ENCODE results near the gene C20orf204.

C20orf204 gene

DNA sequence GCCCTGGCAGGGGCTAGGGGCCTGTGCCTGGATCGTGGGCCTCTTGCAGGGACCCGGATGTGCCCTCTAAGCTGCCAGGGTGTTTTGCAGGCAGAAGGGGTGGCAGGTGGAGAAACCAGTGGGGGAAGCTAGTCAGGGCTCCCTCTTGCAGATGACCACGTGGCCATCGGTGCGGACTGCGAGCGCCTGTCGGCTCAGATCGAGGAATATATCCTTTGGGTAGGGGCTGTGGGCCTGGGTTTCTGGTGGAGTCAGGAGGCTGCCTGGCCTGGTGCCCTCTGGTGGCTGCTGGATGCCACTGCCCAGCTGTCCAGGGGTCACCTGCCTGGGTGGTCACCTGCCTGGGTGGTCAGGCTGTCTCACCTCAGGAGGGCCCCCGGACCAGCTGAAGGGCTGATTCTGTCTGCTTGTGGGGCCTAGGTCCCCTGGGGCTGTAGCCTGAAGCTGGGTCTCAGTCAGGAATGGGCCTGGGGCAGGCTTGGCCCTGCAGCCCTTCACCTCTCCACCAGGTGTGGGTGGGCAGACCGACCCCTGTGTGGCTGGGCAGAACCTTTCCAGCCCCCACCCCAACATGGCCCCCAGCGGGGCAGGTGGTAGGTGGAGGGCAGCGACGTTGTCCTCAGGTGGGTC lies 33.7 kb downstream of the C20orf204 start:
- peak; percentile 28 for DNase-seq (ENCODE audit: low read depth)
- no peak overlapping the region for H3K4me3 ChIP-seq (replicated peaks; ENCODE audit: low read depth, low read length)
- TF ChIP-seq, protein P1, sequence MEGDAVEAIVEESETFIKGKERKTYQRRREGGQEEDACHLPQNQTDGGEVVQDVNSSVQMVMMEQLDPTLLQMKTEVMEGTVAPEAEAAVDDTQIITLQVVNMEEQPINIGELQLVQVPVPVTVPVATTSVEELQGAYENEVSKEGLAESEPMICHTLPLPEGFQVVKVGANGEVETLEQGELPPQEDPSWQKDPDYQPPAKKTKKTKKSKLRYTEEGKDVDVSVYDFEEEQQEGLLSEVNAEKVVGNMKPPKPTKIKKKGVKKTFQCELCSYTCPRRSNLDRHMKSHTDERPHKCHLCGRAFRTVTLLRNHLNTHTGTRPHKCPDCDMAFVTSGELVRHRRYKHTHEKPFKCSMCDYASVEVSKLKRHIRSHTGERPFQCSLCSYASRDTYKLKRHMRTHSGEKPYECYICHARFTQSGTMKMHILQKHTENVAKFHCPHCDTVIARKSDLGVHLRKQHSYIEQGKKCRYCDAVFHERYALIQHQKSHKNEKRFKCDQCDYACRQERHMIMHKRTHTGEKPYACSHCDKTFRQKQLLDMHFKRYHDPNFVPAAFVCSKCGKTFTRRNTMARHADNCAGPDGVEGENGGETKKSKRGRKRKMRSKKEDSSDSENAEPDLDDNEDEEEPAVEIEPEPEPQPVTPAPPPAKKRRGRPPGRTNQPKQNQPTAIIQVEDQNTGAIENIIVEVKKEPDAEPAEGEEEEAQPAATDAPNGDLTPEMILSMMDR (IDR thresholded peaks at IDR 0.05; ENCODE audit: low read length, missing control alignments) = peak; percentile 70

DNA sequence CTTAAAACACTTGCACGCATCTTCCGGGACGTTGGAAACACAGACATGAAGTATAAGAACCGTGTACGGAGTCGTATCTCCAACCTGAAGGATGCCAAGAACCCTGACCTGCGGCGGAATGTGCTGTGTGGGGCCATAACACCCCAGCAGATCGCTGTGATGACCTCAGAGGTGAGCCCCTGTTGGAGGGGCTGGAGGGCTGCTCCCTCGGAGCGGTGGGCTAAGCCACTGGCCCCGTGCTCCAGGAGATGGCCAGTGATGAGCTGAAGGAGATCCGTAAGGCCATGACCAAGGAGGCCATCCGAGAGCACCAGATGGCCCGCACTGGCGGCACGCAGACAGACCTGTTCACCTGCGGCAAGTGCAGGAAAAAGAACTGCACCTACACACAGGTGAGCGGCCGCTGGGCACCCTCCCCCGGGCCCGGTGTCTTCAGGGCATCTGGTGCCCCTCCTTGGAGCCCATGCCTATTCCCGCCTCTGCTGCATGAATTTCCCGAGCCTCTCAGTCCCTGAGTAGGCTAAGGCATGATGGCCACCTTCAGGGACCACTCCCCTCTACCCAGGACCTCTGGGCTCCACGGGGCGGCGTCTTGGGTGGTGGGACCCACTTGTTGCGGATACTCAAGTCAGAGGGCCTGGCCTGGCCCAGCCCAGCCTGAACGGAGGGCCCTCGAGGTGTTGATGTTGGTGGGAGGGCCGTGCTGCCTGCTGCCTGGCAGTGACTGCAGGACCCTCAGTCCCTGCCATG lies 34.4 kb downstream of the C20orf204 start:
- H3K4me3 ChIP-seq (replicated peaks; ENCODE audit: low read depth, low read length) = no peak overlapping the region
- no peak for DNase-seq (ENCODE audit: low read depth)
- TF ChIP-seq, protein P1 (IDR thresholded peaks at IDR 0.05; ENCODE audit: low read length, missing control alignments) = no peak

DNA sequence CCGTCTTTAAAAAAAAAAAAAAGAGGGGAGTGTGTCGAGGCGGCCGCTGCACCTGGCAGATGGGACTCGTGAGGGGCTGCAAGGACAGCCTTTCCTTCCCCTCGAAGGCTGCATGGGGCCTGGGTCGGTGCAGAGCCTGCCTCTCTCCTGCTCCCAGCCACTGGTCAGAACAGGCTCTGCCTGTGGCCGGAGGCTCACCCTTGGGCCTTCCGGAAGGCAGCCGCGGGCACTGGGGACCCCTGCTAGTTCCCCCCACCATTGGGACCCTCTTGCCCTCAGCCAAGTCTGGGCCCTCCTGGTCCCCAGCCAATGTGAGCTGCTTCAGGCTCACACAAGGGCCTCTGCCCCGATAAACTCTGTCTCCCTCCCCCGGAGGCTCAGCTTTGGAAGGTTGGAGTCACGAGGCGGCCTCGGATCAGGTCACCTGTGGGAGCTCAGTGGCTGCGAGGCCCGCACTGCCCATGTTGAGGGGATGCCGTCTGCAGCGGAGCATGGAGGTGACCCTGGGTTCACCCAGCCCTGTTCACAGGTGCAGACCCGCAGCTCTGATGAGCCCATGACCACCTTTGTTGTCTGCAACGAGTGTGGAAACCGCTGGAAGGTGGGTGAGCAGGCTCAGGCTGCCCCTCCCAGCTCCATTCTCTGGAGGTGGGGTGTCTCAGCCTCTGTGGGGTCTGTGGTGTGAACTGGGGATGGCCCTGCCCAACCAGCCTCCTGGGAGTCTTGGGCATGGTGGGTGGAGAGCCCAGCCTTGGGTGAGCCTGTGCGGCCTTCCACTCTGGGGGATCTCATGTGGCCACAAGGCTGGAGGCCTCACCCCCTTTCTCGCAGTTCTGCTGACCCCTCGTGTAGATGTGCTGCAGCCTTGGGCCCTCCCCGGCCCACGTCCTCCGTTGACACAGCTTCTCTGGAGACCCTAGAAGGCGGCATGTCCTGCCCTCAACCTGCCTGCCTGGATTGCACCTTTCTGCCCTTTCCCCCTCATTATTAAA lies 35.7 kb downstream of the C20orf204 start:
- H3K4me3 ChIP-seq (replicated peaks; ENCODE audit: low read depth, low read length) = no peak overlapping the region
- TF ChIP-seq, protein P1 (IDR thresholded peaks at IDR 0.05; ENCODE audit: low read length, missing control alignments) = no peak
- DNase-seq (ENCODE audit: low read depth) = no peak

DNA sequence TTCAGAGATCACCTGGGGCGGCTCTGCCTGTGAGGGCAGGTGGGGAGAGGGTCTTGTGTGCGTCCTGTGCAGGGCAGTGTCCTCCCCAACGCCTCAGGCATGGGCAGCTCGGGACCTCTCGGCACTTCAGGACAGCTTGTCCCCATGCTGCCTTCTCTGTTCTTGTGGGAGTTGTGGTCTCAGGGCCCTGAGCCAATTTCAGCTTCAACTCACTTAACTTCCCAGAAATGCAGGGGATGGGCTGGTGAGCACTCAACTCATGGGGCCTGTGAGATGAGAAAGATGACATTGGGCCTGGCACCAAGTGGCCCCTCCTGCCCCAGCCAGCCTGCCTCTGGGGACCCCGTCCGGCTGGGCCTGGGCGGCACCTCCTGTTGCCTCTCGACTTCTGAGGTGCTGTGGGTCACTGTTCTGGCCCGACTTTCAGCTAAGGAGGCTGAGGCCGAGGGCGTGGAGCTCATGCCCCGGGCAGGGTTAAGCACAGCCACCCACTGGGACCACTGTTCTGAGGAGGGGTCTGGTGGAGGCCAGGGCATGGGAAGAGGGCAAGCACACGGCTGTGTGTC lies 36.6 kb downstream of the C20orf204 start:
- H3K4me3 ChIP-seq (replicated peaks; ENCODE audit: low read depth, low read length) = no peak overlapping the region
- TF ChIP-seq, protein P1 (IDR thresholded peaks at IDR 0.05; ENCODE audit: low read length, missing control alignments) = no peak

DNA sequence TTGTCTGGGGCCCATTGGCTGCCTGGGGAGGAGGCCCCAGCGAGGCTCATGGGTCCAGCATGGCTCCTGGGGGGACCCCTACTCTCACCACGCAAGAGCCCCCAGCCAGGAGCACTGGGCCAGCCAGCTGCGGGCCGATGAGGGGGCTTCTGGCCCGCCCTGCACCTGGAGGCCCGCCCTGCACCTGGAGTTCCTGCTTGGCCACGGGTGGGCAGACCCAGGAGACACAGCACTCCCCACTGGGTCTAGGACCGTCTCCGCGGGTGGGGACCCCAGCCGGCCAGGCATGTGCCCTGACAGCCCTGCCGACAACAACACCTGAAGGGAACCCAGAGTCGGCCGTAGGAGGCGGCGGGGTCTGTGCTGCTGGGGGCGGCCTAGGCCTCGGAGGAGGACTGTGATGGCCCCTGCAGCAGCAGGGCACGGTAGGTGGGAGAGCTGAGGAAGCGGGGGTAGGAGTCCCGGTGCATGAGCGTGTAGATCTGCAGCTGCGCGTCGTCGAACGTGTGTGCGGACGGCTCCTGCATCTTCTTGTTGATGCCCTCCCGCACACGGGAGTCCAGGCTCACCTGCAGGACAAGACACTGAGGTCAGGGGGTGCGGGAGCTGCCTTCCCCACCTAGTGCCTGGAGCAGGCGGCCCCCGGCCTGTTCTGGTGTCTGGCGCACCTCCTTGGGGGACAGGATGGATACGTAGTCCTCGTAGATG lies 37.6 kb downstream of the C20orf204 start:
- no peak overlapping the region for H3K4me3 ChIP-seq (replicated peaks; ENCODE audit: low read depth, low read length)
- TF ChIP-seq, protein P1 (IDR thresholded peaks at IDR 0.05; ENCODE audit: low read length, missing control alignments) = no peak
- no peak for DNase-seq (ENCODE audit: low read depth)

More for the DNA sequence above, 36.6 kb downstream of the C20orf204 start:
- no peak for DNase-seq (ENCODE audit: low read depth)

Data from fibroblast of pulmonary artery (primary cell).